HepG2 (cell line): ENCODE data around the gene FAM193A. TPM values are rescaled to one million over a fixed set of nuclear protein-coding genes. Genes with fewer than 3 reads are reported as not detected.

Experiments used
- FOSL1 ChIP-seq: sonication (generic); formaldehyde crosslinking; IDR thresholded peaks from 2 replicates; pipeline ENCODE4 v1.9.0; 2021; ENCODE audit warnings: missing genetic modification reagents, borderline replicate concordance
- GRHL1 ChIP-seq: sonication (generic); formaldehyde crosslinking; conservative IDR thresholded peaks from 2 replicates; pipeline ENCODE4 v1.8.0; 2022; ENCODE audit warnings: missing genetic modification reagents
- JUN ChIP-seq: sonication (generic); formaldehyde crosslinking; IDR thresholded peaks from 2 replicates; pipeline ENCODE4 v1.4.0; 2020; ENCODE audit warnings: mild to moderate bottlenecking, missing genetic modification reagents
- KDM4B ChIP-seq: sonication (generic); formaldehyde crosslinking; IDR thresholded peaks from 2 replicates; pipeline ENCODE4 v1.4.0; 2020; ENCODE audit warnings: missing genetic modification reagents
- MAX ChIP-seq: IDR thresholded peaks from 2 replicates; pipeline ENCODE4 v1.6.1; 2012; ENCODE audit warnings: inconsistent platforms
- RAD21 ChIP-seq: fragments of 450-650 bp; formaldehyde crosslinking; IDR thresholded peaks from 2 replicates; pipeline ENCODE4 v1.5.0; 2020; ENCODE audit warnings: mild to moderate bottlenecking
- RARG ChIP-seq: sonication (generic); formaldehyde crosslinking; IDR thresholded peaks from 2 replicates; pipeline ENCODE4 v1.4.0; 2020; ENCODE audit warnings: low read depth, mild to moderate bottlenecking, missing genetic modification reagents
- RNF2 ChIP-seq: fragments of 450-650 bp; conservative IDR thresholded peaks from 2 replicates; pipeline ENCODE4 v1.6.1; 2016; ENCODE audit warnings: low read depth
- SOX6 ChIP-seq, 2 experiments: fragments of 450-650 bp in 1 of 2; sonication (generic) in 1 of 2; formaldehyde crosslinking in 1 of 2; IDR thresholded peaks; 2 replicates each; pipeline versions ENCODE4 v1.4.0 to v1.6.1; 2017 to 2020; ENCODE audit warnings: antibody characterized with exemption in 1 of 2, mild to moderate bottlenecking in 1 of 2, missing genetic modification reagents in 1 of 2
- ZKSCAN1 ChIP-seq: fragments of 150-350 bp; IDR thresholded peaks from 2 replicates; pipeline ENCODE4 v1.6.1; 2014; ENCODE audit warnings: low read length
- ZNF33A ChIP-seq: sonication (generic); formaldehyde crosslinking; IDR thresholded peaks from 2 replicates; pipeline ENCODE4 v1.5.1; 2020; ENCODE audit warnings: missing genetic modification reagents, mild to moderate bottlenecking, moderate library complexity, borderline replicate concordance
- ZNF563 ChIP-seq: sonication (generic); formaldehyde crosslinking; IDR thresholded peaks from 2 replicates; pipeline ENCODE4 v1.8.0; 2022; ENCODE audit warnings: mild to moderate bottlenecking, moderate library complexity, missing genetic modification reagents
- ZNF781 ChIP-seq: sonication (generic); formaldehyde crosslinking; IDR thresholded peaks from 2 replicates; pipeline ENCODE4 v1.5.1; 2020; ENCODE audit warnings: borderline replicate concordance, mild to moderate bottlenecking, missing genetic modification reagents; ENCODE audit errors: not compliant biosample characterization
- polyA plus RNA-seq, 8 experiments: library from polyadenylated mRNA; depleted of rRNA in 3 of 8; stranded (reverse) in 7 of 8; unstranded in 1 of 8; fragments of >200 nt; fragmentation: Illumina TruSeq in 4 of 8; extraction: Trizol in 4 of 8; gene quantifications; 2 replicates each; pipeline versions ENCODE4 v1.2.1 to v1.2.3, GENCODE V29; 2011 to 2016; ENCODE audit warnings: low read depth in 4 of 8, missing spikeins in 1 of 8, mixed read lengths in 1 of 8; ENCODE audit not compliant: insufficient read depth in 1 of 8
- total RNA-seq, 5 experiments: library from RNA; depleted of rRNA; stranded (reverse); fragments of >200 nt; fragmentation: Illumina TruSeq; extraction: Trizol; gene quantifications; 2 replicates each; pipeline ENCODE4 v1.2.3, GENCODE V29; 2016; ENCODE audit warnings: low read depth in 1 of 5
- TF ChIP-seq, protein P1 (sequence below): sonication (generic); formaldehyde crosslinking; IDR thresholded peaks from 2 replicates; pipeline ENCODE4 v1.5.0; 2020; ENCODE audit warnings: mild to moderate bottlenecking, missing genetic modification reagents, moderate library complexity
- TF ChIP-seq, protein P2 (sequence below): IDR thresholded peaks from 2 replicates; pipeline ENCODE4 v1.6.1; 2016; ENCODE audit warnings: missing compliant biosample characterization, missing genetic modification reagents, borderline replicate concordance
- TF ChIP-seq, protein P3 (sequence below): sonication (generic); formaldehyde crosslinking; IDR thresholded peaks from 2 replicates; pipeline ENCODE4 v1.5.0; 2020; ENCODE audit warnings: missing genetic modification reagents
- TF ChIP-seq, protein P4 (sequence below): sonication (generic); formaldehyde crosslinking; conservative IDR thresholded peaks from 2 replicates; pipeline ENCODE4 v1.8.0; 2022; ENCODE audit warnings: low read depth, missing genetic modification reagents

FAM193A gene
- total and polyA plus RNA-seq, 2 of the 13 experiments (the other 11 are each of a cell fraction or from before 2014, with no cell fraction given): 5.7 to 8.7 TPM

GRCh38 chr4:2761035-2761923, 224.8 kb downstream of the FAM193A start (continued):
- TF ChIP-seq ZKSCAN1 (no peak), RNF2 (no peak), ZNF33A (no peak), JUN (CRISPR knock-in tag) (no peak), GRHL1 (CRISPR knock-in tag) (no peak), SOX6 (IDR thresholded peaks at IDR 0.05) (no peak), SOX6 (CRISPR knock-in tag; IDR thresholded peaks at IDR 0.05) (peak; percentile 67), ZNF563 (CRISPR knock-in tag) (no peak), RARG (CRISPR knock-in tag) (no peak), FOSL1 (CRISPR knock-in tag) (no peak), RAD21 (CRISPR knock-in tag) (peak; percentile 28; the same call in 1 of the 2 replicates), KDM4B (no peak), ZNF781 (CRISPR knock-in tag) (no peak), MAX (peak; percentile 29)
- TF ChIP-seq, protein P1, sequence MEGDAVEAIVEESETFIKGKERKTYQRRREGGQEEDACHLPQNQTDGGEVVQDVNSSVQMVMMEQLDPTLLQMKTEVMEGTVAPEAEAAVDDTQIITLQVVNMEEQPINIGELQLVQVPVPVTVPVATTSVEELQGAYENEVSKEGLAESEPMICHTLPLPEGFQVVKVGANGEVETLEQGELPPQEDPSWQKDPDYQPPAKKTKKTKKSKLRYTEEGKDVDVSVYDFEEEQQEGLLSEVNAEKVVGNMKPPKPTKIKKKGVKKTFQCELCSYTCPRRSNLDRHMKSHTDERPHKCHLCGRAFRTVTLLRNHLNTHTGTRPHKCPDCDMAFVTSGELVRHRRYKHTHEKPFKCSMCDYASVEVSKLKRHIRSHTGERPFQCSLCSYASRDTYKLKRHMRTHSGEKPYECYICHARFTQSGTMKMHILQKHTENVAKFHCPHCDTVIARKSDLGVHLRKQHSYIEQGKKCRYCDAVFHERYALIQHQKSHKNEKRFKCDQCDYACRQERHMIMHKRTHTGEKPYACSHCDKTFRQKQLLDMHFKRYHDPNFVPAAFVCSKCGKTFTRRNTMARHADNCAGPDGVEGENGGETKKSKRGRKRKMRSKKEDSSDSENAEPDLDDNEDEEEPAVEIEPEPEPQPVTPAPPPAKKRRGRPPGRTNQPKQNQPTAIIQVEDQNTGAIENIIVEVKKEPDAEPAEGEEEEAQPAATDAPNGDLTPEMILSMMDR (CRISPR knock-in tag): peak; percentile 58
- TF ChIP-seq, protein P2, sequence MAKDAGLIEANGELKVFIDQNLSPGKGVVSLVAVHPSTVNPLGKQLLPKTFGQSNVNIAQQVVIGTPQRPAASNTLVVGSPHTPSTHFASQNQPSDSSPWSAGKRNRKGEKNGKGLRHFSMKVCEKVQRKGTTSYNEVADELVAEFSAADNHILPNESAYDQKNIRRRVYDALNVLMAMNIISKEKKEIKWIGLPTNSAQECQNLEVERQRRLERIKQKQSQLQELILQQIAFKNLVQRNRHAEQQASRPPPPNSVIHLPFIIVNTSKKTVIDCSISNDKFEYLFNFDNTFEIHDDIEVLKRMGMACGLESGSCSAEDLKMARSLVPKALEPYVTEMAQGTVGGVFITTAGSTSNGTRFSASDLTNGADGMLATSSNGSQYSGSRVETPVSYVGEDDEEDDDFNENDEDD: no peak
- TF ChIP-seq, protein P3, sequence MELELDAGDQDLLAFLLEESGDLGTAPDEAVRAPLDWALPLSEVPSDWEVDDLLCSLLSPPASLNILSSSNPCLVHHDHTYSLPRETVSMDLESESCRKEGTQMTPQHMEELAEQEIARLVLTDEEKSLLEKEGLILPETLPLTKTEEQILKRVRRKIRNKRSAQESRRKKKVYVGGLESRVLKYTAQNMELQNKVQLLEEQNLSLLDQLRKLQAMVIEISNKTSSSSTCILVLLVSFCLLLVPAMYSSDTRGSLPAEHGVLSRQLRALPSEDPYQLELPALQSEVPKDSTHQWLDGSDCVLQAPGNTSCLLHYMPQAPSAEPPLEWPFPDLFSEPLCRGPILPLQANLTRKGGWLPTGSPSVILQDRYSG (CRISPR knock-in tag): no peak
- TF ChIP-seq, protein P4, sequence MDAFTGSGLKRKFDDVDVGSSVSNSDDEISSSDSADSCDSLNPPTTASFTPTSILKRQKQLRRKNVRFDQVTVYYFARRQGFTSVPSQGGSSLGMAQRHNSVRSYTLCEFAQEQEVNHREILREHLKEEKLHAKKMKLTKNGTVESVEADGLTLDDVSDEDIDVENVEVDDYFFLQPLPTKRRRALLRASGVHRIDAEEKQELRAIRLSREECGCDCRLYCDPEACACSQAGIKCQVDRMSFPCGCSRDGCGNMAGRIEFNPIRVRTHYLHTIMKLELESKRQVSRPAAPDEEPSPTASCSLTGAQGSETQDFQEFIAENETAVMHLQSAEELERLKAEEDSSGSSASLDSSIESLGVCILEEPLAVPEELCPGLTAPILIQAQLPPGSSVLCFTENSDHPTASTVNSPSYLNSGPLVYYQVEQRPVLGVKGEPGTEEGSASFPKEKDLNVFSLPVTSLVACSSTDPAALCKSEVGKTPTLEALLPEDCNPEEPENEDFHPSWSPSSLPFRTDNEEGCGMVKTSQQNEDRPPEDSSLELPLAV (CRISPR knock-in tag): no peak
